ENCODE results near the gene MEGF6.

DNA sequence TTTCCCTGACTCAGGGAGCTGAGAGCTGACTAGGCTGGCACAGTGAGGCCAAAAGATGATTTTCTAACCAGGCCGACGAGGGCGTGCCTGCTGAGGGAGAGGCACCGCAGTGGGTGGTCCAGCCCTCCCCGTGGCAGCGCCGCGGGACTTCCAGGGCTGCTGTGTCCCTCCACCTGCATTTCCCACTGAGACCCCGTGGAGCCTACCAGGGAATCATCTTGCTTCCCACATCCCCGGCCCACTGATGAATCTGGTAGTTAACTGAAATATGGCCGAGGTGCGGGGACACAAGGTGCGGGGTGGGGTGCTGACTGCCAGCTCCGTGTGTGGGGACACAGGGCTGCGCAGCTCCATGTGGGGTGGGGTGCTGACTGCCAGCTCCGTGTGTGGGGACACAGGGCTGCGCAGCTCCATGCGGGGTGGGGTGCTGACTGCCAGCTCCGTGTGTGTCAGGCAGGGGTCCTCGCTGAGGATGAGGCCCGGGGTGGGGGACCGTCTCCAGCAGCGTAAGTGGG lies 28.1 kb upstream of the MEGF6 start:
- TF ChIP-seq, protein P1, sequence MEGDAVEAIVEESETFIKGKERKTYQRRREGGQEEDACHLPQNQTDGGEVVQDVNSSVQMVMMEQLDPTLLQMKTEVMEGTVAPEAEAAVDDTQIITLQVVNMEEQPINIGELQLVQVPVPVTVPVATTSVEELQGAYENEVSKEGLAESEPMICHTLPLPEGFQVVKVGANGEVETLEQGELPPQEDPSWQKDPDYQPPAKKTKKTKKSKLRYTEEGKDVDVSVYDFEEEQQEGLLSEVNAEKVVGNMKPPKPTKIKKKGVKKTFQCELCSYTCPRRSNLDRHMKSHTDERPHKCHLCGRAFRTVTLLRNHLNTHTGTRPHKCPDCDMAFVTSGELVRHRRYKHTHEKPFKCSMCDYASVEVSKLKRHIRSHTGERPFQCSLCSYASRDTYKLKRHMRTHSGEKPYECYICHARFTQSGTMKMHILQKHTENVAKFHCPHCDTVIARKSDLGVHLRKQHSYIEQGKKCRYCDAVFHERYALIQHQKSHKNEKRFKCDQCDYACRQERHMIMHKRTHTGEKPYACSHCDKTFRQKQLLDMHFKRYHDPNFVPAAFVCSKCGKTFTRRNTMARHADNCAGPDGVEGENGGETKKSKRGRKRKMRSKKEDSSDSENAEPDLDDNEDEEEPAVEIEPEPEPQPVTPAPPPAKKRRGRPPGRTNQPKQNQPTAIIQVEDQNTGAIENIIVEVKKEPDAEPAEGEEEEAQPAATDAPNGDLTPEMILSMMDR (IDR thresholded peaks at IDR 0.05; ENCODE audit: insufficient read depth, low read length): no peak
- TF ChIP-seq, protein P2, sequence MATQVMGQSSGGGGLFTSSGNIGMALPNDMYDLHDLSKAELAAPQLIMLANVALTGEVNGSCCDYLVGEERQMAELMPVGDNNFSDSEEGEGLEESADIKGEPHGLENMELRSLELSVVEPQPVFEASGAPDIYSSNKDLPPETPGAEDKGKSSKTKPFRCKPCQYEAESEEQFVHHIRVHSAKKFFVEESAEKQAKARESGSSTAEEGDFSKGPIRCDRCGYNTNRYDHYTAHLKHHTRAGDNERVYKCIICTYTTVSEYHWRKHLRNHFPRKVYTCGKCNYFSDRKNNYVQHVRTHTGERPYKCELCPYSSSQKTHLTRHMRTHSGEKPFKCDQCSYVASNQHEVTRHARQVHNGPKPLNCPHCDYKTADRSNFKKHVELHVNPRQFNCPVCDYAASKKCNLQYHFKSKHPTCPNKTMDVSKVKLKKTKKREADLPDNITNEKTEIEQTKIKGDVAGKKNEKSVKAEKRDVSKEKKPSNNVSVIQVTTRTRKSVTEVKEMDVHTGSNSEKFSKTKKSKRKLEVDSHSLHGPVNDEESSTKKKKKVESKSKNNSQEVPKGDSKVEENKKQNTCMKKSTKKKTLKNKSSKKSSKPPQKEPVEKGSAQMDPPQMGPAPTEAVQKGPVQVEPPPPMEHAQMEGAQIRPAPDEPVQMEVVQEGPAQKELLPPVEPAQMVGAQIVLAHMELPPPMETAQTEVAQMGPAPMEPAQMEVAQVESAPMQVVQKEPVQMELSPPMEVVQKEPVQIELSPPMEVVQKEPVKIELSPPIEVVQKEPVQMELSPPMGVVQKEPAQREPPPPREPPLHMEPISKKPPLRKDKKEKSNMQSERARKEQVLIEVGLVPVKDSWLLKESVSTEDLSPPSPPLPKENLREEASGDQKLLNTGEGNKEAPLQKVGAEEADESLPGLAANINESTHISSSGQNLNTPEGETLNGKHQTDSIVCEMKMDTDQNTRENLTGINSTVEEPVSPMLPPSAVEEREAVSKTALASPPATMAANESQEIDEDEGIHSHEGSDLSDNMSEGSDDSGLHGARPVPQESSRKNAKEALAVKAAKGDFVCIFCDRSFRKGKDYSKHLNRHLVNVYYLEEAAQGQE (IDR thresholded peaks at IDR 0.05; ENCODE audit: insufficient replicate concordance, low read depth): no peak
- no peak for TF ChIP-seq SPI1 (IDR thresholded peaks at IDR 0.05; ENCODE audit: borderline replicate concordance, low read depth)
- no peak for TF ChIP-seq POLR2AphosphoS5 (IDR thresholded peaks at IDR 0.05; ENCODE audit: low read depth)
